Upper lobe of left lung (tissue), 4 donors: Measurements from ENCODE around the gene ASIC2.

Source experiments
- EP300 ChIP-seq, 4 donors: sonication (generic); formaldehyde crosslinking; IDR thresholded peaks; one replicate each; pipeline ENCODE4 v1.5.1; 2017; ENCODE audit warnings: antibody characterized with exemption in 4 of 4, control low read depth in 2 of 4
- POLR2A ChIP-seq, 4 donors: fragments of 450-650 bp; IDR thresholded peaks; one replicate each; pipeline ENCODE4 v1.5.1; 2016 to 2017; ENCODE audit warnings: antibody characterized with exemption in 4 of 4, mild to moderate bottlenecking in 2 of 4
- POLR2AphosphoS5 ChIP-seq, 2 donors: sonication (generic); formaldehyde crosslinking; IDR thresholded peaks; one replicate each; pipeline ENCODE4 v1.5.1; 2017; ENCODE audit warnings: antibody characterized with exemption in 2 of 2
- TF ChIP-seq, protein P1 (sequence below), 6 experiments: fragments of 450-650 bp in 4 of 6; fragments of 200-600 bp in 2 of 6; sonication (generic) in 2 of 6; IDR thresholded peaks; one replicate each; pipeline ENCODE4 v1.5.1; 2016 to 2019; ENCODE audit warnings: antibody characterized with exemption in 6 of 6

DNA sequence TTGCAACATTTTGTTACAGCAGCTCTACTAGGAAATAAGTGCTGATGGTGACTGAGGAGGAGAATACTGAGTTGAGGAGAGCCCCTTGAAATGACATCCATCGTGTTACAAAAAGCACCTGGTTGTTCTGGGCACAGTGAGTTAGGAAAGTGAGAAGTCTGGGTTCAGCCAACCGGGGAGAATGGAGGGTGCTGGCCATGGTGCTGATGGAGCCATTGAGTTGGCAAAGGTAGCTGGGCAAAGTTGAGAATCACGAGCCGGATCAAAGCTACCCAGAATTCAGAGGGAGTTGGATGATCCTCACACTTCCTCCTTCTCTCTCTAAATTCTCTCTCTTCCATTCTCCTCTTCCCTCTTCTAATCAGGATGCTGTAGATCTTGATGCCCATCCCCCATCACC is 35.0 kb upstream of the ASIC2 start:
- TF ChIP-seq, protein P1, sequence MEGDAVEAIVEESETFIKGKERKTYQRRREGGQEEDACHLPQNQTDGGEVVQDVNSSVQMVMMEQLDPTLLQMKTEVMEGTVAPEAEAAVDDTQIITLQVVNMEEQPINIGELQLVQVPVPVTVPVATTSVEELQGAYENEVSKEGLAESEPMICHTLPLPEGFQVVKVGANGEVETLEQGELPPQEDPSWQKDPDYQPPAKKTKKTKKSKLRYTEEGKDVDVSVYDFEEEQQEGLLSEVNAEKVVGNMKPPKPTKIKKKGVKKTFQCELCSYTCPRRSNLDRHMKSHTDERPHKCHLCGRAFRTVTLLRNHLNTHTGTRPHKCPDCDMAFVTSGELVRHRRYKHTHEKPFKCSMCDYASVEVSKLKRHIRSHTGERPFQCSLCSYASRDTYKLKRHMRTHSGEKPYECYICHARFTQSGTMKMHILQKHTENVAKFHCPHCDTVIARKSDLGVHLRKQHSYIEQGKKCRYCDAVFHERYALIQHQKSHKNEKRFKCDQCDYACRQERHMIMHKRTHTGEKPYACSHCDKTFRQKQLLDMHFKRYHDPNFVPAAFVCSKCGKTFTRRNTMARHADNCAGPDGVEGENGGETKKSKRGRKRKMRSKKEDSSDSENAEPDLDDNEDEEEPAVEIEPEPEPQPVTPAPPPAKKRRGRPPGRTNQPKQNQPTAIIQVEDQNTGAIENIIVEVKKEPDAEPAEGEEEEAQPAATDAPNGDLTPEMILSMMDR (IDR thresholded peaks at IDR 0.05): no peak
- TF ChIP-seq POLR2A (IDR thresholded peaks at IDR 0.05): no peak
- TF ChIP-seq POLR2AphosphoS5 (IDR thresholded peaks at IDR 0.05): no peak
- TF ChIP-seq EP300 (IDR thresholded peaks at IDR 0.05): no peak
